Brain microvascular endothelial cell (primary cell): Measurements from ENCODE around the gene GRID2.

ENCODE experiments used
- DNase-seq: peaks from one replicate; pipeline ENCODE4 v3.0.0-alpha.2; 2020
- H3K27ac ChIP-seq: fragments of 250-450 bp; sonication (Bioruptor Pico); 2 replicates; pipeline ENCODE4 v1.5.1; 2020; ENCODE audit warnings: mild to moderate bottlenecking, moderate library complexity
- H3K27me3 ChIP-seq: fragments of 250-450 bp; sonication (Bioruptor Pico); replicated peaks from 2 replicates; pipeline ENCODE4 v1.5.1; 2020; ENCODE audit warnings: mild to moderate bottlenecking
- H3K36me3 ChIP-seq: fragments of 250-450 bp; sonication (Bioruptor Pico); replicated peaks from 2 replicates; pipeline ENCODE4 v1.5.1; 2020; ENCODE audit warnings: mild to moderate bottlenecking
- H3K4me3 ChIP-seq: 2 replicates; pipeline ENCODE4 v1.5.1; 2011; ENCODE audit warnings: low read depth, mild to moderate bottlenecking, control low read depth, low read length, moderate library complexity
- CTCF ChIP-seq: IDR thresholded peaks from 2 replicates; pipeline ENCODE4 v1.5.1; 2011; ENCODE audit warnings: low read depth, mild to moderate bottlenecking, moderate library complexity, low read length, control low read depth, inconsistent platforms; ENCODE audit errors: missing control alignments
- in situ Hi-C: cut with HindIII; loops from 2 replicates; pipeline ENCODE4 v1.10.0; 2017; ENCODE audit warnings: low sequenced_read_pairs, low pct_ligation_motif_present

The GRID2 gene

GRCh38 chr4:93501946-93502345 is 1198.2 kb downstream of the GRID2 start:
- TF ChIP-seq CTCF: no peak
- in situ Hi-C loops: no loop called here
- Histone ChIP-seq H3K27me3 (no peaks in the 10 kb centered on the region), H3K4me3 (no peak overlapping the region), H3K36me3 (no peaks in the 10 kb centered on the region), H3K27ac (no peak overlapping the region)
- DNase-seq: no peak

- no peaks in the 10 kb centered on the region for H3K27me3 ChIP-seq
- no peak overlapping the region for H3K4me3 ChIP-seq
- DNase-seq: no peak
- in situ Hi-C loops: no loop called here
- H3K36me3 ChIP-seq: no peaks in the 10 kb centered on the region
- no peak overlapping the region for H3K27ac ChIP-seq
- no peak for TF ChIP-seq CTCF
Measured at GRCh38 chr4:93502991-93503390, 1199.2 kb downstream of the GRID2 start.

- DNase-seq: no peak
- Histone ChIP-seq H3K4me3 (no peak overlapping the region), H3K27me3 (no peaks in the 10 kb centered on the region), H3K27ac (no peak overlapping the region), H3K36me3 (no peaks in the 10 kb centered on the region)
- in situ Hi-C loops: no loop called here
- no peak for TF ChIP-seq CTCF
Measured at GRCh38 chr4:93513851-93514250, 1210.1 kb downstream of the GRID2 start.

GRCh38 chr4:93515208-93515607 is 1211.4 kb downstream of the GRID2 start:
- in situ Hi-C loops: no loop called here
- no peak for TF ChIP-seq CTCF
- H3K27ac ChIP-seq: no peak overlapping the region

GRCh38 chr4:93529692-93530372 is 1226.1 kb downstream of the GRID2 start:
- no peak for TF ChIP-seq CTCF

More at GRCh38 chr4:93515208-93515607, 1211.4 kb downstream of the GRID2 start:
- no peaks in the 10 kb centered on the region for H3K27me3 ChIP-seq
- H3K36me3 ChIP-seq: no peaks in the 10 kb centered on the region
- DNase-seq: no peak
- no peak overlapping the region for H3K4me3 ChIP-seq

GRCh38 chr4:93532234-93532633 is 1228.5 kb downstream of the GRID2 start:
- in situ Hi-C loops: no loop called here
- Histone ChIP-seq H3K27me3 (no peaks in the 10 kb centered on the region), H3K27ac (no peak overlapping the region), H3K36me3 (no peaks in the 10 kb centered on the region), H3K4me3 (no peak overlapping the region)
- TF ChIP-seq CTCF: no peak
- DNase-seq: no peak

More at GRCh38 chr4:93529692-93530372, 1226.1 kb downstream of the GRID2 start:
- no peaks in the 10 kb centered on the region for H3K36me3 ChIP-seq
- no peaks in the 10 kb centered on the region for H3K27me3 ChIP-seq
- in situ Hi-C loops: no loop called here
- DNase-seq: no peak
- no peak overlapping the region for H3K4me3 ChIP-seq
- H3K27ac ChIP-seq: no peak overlapping the region
